ENCODE measurements around the gene C2orf81.

GRCh38 chr2:74462054-74462785, 40.8 kb upstream of the C2orf81 start:
- TF ChIP-seq, protein P1, sequence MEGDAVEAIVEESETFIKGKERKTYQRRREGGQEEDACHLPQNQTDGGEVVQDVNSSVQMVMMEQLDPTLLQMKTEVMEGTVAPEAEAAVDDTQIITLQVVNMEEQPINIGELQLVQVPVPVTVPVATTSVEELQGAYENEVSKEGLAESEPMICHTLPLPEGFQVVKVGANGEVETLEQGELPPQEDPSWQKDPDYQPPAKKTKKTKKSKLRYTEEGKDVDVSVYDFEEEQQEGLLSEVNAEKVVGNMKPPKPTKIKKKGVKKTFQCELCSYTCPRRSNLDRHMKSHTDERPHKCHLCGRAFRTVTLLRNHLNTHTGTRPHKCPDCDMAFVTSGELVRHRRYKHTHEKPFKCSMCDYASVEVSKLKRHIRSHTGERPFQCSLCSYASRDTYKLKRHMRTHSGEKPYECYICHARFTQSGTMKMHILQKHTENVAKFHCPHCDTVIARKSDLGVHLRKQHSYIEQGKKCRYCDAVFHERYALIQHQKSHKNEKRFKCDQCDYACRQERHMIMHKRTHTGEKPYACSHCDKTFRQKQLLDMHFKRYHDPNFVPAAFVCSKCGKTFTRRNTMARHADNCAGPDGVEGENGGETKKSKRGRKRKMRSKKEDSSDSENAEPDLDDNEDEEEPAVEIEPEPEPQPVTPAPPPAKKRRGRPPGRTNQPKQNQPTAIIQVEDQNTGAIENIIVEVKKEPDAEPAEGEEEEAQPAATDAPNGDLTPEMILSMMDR (IDR thresholded peaks at IDR 0.05), result no peak
- no peak for TF ChIP-seq ZSCAN18 (CRISPR knock-in tag; IDR thresholded peaks at IDR 0.05)
- no peak for TF ChIP-seq MXD4 (CRISPR knock-in tag; IDR thresholded peaks at IDR 0.05; ENCODE audit: borderline replicate concordance)
- TF ChIP-seq SP1 (CRISPR knock-in tag; conservative IDR thresholded peaks at IDR 0.05), result no peak
- TF ChIP-seq MYBL2 (CRISPR knock-in tag; IDR thresholded peaks at IDR 0.05), result no peak
- TF ChIP-seq ZNF138 (CRISPR knock-in tag; conservative IDR thresholded peaks at IDR 0.05), result no peak
- TF ChIP-seq, protein P2, sequence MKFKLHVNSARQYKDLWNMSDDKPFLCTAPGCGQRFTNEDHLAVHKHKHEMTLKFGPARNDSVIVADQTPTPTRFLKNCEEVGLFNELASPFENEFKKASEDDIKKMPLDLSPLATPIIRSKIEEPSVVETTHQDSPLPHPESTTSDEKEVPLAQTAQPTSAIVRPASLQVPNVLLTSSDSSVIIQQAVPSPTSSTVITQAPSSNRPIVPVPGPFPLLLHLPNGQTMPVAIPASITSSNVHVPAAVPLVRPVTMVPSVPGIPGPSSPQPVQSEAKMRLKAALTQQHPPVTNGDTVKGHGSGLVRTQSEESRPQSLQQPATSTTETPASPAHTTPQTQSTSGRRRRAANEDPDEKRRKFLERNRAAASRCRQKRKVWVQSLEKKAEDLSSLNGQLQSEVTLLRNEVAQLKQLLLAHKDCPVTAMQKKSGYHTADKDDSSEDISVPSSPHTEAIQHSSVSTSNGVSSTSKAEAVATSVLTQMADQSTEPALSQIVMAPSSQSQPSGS (CRISPR knock-in tag; IDR thresholded peaks at IDR 0.05; ENCODE audit: borderline replicate concordance, low read depth), result no peak
- TF ChIP-seq MAX (CRISPR knock-in tag; IDR thresholded peaks at IDR 0.05), result no peak

Measured in WTC11 (cell line).